Measurements from ENCODE around the gene PTPRE.
"Not testable (repeated sequence)": the region's sequence is repeated elsewhere in the genome, so short reads cannot be mapped to it uniquely, and the experiment has no call there.

Gene PTPRE

DNA sequence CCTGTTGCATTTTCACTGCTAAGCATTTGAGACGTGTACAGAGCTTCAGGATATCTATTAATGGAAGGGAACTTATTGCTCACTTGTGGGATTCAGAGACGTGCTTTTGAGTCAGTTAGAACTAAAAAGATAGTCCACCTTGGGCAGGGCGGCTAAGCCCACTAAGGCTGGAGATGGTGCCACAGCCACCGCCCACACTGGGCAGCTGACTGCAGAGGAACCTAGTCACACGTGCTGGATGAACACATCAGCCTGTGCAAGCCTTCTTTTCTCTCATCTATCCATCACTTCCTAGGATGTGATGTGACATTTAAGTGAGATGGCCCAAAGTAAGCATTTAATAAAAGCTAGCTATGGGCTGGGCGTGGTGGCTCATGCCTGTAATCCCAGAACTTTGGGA lies 78.0 kb downstream of the PTPRE start:
- no peak for DNase-seq

DNA sequence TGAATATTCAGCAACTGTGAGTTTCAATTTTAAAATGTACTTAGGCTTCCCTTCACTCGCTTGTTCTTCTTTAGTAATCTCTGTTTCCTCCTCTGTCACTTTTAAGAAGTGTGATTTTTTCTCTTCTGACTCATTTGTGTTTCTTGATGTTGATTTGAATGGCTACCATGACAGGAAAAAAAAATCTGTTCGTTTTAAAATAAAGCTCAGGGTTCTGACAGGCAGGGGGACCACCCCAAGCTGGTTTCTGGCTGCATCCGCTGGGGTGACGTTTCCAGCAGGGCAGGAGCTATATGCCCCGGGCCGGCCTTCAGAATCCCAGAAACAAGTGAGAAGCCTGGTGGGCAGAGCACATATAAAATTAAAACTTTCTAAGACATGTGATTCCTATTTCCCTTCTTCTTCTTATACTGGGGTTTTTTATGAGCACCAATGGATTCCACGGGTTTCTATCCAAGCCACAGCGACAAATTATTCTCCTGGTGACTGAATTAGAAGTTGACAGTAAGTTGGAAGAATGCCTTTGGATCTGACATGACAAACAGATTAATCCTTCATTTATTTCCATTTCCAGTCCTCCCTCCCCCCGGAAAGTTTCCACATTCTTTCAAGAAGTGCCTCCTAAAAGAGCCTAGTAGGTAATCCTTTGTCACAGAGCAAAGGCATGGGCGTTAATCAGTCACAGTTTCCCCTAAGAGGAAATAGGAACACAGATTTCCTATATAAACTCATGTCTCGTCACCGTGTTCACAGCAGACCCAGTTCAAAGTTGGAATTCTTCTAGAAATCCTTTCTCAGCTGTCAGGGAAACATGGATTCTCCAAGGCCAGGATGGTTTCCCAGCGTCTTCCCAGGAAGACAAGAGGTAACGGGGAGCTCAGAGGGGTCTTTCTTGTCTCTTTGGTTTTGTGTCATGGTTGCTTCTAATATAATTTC lies 79.9 kb downstream of the PTPRE start:
- DNase-seq = no peak

DNA sequence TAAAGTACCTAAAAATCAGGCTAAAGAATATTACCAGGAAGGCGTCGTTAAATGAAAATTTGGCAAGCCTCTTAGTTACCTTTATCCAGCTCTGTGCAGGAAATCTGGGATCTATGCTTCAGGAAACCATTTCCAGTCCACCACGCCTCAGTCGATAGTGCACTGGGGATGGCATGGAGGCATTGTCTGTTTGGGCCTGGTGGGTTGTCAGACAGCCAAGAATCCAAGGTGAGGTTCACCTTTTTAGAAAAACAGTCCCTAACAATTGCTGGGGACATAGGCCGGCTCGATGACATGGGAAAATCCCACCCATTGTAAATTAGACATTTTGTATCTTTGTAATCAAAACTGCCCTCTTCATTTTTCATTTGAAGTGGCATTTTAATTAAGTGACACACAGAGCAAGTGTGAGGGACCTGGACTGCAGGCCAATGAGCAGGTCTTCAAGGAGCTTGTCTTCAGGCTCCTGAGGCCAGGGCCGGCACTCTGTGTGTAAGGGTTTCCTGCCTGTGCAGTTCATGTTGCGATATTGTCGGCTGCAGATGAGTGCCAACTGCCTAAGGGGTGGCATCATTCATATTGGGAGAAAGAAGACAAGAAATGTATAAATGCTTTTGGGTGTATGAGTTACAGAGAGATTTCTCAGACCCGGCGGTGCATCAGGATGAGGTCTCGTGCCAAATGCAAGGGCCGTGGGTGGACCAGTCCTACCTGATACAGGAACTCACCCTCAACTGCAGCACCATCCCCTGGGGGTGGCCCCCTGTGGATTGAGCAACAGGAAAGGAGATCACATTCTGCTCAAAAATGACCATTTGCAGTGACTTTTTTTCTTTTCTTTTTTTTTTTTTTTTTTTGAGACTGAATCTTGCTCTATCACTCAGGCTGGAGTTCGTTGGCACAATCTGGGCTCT lies 80.8 kb downstream of the PTPRE start:
- no peak for DNase-seq

DNA sequence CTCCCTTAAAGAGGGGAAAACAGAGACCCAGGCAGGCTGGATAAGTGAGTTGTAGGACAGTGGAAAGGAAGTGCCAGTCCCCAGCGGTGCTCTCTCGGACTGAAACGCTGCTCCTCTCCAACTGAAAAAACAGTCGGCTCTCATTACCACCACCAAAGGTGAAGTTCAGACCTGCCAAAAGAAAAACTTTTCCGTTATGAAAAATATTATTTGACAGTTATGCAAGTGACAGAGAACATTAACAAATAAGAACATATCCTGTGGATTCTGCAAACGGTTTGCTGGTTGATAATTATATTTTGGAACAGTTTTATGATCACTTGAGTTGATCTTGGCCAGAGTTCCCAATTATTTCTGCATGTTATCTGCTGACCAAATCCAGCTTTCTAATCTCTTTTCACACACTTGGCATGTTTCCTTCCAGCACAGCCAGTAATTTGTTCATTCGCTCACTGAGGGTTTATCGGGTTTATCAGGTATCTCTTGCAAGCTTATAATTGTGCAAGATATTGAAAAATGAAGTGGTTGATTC lies 82.6 kb downstream of the PTPRE start:
- DNase-seq = no peak

DNA sequence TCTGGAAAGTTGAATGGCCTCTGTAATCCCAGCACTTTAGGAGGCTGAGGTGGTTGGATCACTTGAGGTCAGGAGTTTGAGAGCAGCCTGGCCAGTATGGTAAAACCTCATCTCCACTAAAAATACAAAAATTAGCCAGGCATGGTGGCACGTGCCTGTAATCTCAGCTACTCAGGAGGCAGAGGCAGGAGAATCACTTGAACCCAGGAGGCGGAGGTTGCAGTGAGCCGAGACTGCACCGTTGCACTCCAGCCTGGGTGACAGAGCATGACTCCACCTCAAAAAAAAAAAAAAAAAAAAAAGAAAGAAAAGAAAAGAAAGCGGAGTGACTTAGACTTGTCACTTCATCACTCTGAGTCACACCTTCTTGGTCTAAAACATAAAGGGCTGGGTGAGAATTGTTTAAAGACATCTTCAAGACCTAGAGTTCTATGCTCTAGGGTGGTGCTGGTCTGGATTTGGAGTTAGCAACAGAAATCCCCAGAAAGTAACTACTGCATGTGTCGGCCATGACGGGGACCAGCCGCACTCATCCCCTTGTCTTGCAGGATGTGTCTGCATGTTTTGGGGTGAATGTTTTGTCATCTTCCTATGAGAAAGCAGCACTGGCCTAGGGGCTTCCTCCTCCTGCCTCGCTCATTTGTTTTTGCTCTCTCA lies 83.4 kb downstream of the PTPRE start:
- not testable (repeated sequence) for DNase-seq

DNA sequence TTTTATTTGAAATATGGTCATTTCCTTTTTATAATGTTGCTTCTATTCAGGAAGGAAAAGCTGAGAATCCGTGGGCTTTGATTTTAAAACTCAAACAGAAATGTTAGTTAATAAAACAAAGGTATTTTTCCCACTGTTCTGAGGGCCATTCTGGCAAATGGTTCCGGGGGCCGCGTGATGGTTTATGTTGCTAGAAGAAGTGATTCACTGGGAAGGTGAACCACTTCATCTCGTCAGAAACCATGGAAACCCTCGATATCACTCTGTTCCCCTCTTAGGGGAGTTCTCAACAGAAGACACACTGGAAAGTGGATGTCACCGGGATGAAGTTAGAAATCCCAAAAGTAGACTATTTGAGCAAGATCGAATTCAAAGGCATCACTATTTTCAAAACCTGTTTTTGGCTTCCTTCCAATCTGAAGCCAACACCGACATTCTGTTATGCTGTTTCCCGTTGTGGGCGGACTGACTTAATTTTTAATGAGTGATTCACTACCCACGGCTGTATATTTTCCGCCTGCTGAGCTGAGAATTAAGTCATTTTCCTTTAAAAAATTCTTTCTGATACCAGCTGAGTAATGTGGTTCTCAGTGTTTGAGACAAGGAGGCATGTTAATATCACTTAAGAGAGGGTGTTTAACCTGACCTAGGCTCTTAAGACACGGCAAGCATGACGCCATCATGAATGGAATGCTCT lies 84.1 kb downstream of the PTPRE start:
- no peak for DNase-seq

DNA sequence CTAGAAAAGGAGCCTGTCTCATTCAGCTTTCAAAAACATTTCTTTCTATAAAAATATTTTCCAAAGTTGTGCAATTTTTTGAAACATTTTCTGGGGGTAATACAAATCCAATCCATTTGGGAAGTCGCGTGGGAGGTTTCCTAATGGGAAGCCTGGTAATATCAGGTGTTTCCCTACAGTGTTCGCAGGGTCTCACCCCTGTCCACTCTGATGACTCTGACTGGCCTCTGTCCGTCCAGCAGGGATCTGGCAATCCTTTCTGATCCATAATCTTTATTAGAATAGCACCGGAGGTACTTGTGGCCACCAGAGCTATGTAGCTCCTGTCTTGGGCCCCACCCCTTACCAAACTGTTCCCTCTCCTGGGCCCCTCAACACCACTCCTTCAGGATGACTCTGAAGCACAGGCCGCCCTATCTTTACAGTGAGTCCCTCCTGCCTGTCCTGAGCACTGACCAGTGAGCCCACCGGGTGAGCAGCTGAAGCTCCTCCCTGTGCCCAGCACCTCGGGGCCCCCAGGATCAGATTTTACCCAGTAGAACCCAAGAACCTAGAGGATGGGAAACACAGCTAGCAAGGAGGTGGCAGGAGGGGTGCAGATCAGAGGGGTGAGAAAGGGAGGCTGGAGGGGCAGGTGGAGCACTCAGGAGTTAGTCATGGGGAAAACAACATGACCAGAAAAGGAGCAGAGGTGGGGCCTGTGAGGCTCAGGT lies 84.8 kb downstream of the PTPRE start:
- DNase-seq = no peak

DNA sequence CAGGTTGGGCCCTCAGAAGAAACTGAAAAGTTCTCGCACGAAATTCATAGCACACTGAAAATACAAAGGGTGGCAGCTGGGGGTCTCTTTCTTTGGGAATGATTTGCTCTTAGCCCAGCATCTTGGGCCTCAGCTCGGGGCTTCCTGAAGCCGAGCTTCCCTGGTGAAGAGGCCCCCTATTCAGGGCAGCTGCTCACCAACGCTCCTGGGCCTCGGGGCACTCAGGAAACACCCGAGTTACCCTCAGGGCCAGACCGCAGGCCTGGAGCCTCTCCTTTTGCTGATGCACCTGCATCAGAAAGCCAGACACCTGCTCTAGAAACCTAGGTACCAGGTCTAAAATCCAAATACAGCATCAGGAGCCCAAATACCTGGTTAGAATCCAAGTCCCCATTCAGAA lies 85.5 kb downstream of the PTPRE start:
- DNase-seq = no peak

DNA sequence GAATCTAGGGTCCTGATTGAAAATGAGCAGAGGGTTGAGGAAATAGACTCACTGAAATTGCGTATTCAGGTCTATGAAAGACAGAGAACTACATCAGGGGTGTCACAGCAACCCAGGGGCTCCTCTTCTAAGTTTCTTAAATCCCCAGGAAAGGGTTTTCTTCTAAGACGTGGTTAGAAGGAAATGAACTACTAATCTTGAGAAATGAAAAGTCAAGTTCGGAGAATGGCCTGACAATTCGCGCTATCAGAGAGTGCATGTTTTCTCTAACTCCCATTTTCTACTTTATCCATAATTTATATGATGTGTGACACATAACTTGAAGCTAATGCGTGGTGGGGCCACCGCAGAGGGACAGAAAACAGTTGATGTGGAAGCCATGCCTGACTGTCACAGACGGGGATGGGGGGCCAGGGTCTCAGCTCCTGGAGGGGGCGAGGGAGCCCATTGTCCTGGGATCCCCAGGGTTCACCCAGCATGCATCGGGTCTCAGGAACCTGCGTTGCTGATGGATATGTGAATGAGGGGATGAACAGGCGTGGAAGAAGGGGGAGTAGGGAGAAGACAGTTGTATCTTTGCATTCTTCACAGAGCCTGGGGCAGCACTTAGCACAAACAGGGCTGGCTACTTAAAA lies 86.3 kb downstream of the PTPRE start:
- no peak for DNase-seq

DNA sequence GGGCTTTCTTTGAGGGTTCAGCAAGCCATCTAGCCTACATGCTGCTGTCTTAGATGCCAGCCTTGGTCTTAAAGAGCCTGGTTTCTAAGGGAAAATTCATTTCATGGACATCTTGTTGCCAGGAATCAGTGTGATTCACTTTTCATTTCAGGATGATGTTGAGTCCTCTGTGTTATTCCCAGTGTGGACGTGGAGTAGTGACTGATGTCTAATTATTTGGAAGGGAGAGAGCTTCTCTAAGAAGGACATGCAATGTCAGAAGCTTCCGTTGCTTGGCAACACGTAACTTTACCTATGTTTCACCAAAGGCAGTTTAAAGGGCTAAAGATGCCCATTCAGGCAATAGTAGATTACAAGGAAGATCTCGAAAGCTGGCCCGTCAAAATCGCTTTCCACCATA lies 89.0 kb downstream of the PTPRE start:
- DNase-seq = no peak

DNA sequence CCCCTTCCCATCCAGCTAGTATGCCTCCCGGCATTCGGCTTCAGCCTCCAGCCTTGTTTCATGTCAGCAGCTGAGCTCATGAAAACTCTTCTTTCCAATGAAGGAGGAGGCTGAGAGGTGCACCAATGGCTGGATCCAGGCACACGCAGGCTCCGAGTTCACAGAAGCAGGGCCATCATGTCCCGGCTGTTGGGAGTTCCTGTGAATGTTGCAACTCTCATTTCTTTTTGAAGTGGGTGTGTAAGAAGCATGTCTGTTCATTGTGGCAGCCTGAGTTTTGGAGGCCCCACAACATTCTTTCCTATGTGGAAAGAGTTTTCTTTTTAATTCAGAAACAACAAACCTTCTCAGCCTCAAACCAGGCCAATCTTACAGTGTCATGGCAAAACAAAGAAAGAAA lies 89.7 kb downstream of the PTPRE start:
- no peak for DNase-seq

DNA sequence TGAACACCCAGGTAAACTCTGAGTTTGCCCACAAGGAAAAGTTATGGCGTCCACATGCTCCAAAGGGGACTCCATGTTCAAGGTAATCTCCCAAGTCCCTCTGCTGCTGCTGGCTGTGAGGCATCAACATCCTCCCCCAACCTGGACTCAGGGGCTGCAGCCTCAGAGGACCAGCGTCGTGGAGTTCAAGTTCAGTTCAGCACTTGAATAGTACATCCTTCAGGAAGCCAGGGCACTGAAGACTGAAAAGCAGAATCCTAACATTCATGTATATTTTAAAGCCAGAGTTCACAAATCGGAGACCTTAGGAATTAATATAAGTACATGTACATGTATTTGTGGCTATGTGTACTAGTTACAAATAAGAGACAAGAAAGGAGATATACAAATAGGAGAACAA lies 90.4 kb downstream of the PTPRE start:
- DNase-seq = no peak

DNA sequence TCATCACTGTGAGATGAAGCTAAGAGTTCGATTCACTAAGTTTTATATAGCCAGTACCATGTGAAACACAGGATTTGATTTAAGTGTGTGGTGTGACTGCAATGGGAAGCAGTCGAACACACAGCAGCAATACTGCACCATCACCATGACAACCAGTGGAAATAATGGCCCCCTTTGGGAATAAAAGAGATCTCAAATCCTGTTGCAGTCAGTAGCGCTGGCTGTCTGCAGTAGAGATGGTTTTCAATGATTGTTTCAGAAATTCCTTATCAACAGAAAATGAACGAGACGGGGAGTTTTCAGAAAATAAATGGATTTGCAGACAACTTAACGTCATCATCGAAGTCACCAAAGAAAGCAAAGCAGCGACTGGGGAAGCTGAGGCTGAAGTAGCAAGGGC lies 91.0 kb downstream of the PTPRE start:
- no peak for DNase-seq

DNA sequence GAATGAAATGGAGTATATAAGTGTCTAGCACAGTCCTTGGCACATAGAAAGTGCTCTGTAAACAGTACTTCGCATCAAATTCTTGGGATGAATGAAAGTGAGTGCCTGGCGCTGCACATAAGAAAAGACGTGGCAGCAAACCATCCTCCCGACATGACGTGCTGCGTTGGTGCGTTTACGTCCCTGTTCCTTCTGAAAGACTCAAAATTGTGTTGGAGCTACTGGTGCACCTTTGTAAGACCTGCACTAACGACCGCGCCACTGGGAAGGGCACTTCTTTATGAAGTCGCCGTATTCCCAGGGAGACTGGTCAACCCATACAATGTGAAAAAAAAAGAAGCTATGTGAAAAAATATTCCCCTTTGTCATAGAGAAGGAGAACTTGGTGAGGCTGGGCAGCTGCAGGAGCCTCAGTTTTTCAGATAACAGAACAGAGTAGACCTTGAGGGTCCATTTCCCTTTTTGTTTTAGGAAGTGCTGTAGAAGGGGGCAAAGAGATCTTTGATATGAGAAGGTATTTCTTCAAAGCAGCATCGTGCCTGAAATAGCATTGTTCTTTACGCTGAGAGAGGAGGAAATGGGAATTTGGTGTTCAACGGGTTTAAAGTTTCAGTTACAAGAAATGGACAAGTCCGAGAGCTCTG lies 91.7 kb downstream of the PTPRE start:
- DNase-seq = no peak

DNA sequence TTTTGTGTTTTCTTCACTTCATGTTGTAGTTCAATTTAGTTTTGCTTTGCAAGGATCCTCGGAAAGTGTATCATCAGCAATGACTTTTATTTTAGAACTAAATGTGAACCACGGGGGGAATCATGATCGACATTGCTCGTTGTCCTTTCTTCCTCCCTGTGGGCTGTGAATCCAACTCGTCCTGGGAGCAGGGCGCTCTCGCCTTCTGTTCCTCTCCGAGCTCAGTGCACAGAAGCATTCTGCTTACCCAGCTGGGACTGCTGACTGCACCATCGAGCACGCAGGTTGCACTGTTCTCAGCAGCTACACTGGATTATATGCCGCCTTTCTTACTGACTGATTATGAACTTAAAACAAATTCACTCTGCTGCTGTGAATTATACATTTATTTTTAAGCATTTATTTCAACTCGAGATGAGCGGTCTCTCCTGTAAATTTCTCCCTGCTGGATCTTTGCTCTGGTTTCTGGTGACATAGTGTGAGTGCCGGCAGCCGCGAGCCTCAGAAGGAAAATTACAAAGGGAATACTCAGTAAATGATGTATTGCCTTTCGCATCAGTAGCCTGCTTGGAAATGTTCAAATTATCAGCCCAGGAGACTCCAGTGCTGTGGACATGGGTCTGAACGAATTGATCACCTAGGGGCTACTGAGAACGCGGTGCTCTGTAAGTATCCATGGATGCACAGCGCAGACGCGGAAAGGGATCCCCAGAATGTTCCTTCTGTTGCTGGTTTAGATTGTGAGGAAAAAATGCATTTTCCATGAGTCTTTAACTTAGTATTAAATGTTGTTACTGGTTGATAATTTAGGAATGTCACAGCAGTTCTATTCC lies 92.6 kb downstream of the PTPRE start:
- DNase-seq = no peak

DNA sequence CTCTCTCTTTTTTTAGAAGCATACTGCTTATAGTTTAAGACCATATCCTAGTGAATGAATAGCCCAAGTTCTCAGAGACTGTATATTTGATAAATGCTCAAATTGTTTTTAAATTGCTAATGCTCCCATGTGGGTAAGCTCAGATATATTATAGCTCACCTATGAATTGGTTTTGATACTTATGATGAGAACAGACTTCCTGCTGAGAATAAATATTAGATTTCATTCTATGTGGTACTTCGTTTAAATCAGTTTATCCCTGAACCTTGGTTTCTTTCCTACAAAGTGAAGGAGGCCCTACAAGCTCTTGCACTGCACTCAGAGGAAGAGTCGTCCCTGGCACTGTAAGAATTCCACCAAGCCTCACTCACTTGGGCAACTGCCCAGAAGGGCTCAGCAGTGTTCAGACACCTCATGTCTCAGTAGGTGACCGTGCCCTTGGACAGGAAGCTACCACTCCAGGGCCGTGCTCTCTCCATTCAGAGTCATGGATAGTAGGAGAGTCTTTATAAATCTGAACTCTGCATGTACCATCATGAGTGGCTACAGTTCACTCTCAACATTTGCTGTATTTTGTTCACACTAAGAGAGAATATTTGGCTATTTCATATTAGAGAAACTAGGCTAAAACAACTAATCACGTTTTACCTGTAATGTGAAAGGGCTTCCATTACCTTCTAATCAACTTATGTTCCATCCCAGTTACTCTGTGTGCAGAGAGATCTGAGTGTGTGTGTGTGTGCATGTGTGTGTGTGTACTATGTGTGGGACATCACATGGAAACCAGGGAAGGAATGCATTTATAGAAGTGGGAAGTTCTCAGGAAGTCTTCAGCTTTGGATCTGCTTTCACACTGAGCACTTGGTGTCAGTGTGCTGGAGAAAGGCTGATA lies 93.8 kb downstream of the PTPRE start:
- no peak for DNase-seq

DNA sequence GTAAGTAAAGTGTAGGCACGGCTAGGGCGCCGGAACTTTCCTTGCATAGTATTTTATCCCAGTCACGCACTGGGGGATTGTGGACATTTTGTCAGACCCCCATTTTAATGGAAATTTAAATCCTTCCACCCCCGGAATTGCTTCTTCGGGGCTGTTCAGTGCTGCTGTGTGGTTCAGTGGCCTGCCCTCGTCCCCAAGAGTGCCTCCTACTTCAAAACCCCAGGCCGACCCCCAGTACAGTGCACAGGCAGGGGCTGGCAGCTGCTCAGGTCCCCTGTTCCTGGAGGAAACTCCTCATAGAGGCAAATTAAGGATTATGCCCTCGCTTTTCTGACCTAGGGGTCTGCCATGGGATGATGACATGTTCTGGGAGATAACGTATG lies 94.5 kb downstream of the PTPRE start:
- no peak for DNase-seq

DNA sequence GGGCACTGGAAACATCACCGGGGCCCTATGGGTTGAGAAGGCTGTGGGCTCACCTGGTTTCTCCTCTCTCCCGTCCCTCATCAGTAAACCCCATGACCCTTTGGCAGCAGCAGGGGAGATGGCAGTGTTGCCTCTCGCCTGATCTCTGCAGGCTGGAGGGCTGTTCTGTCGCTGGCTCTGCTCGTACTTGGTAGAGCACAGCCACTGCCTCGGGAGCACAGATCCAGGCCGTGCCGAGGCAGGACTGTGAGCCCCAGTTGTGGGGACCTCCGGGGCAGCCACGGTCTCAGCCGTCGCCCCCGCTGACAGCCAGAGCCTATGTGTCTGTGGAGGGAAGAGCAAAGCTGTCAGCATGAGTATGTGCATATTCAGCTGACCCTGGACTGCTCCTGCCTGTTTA lies 94.9 kb downstream of the PTPRE start:
- DNase-seq = no peak

DNA sequence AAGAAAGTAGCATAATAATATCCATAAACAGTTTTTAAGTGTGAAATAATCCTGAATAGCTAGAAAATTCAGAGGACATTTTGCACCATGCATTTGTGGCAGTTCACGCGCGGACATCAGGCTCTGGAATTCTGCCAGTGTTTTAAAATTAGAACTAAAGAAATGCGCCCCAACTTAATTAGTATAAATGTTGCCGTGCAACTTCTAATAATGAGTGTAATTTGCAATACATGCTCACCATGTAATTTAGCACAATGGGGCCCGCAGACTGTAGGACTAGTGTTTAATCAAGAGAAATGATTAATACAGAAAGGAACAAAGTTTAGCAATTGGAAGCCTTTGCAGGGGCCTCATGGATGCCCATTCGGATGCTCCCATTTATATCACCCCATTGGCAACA lies 96.6 kb downstream of the PTPRE start:
- DNase-seq = no peak

Data from GDM1 (cell line).